Measurements from ENCODE around the gene DISP2. TPM values are rescaled to one million over a fixed set of nuclear protein-coding genes. Genes with fewer than 3 reads are reported as not detected.

The DISP2 gene
- total RNA-seq, 4 donors from 2014 or later, result 0.81 to 5.9 (median 3.6) TPM

- Histone ChIP-seq H3K27me3 (no peaks in the 10 kb centered on the region), H3K4me1 (peaks cover 51 to 69% of the 10 kb centered on the region in 2 donors), H3K4me3 (replicated peaks in 1 of 3) (peak within 1 kb of the TSS; percentile 84 to 91 (median 89)), H3K9me3 (no peaks in the 10 kb centered on the region), H3K27ac (peak within 1 kb of the TSS; percentile 94 to 97 (median 96)), H3K36me3 (peaks cover 10 to 11% of the 10 kb centered on the region in 2 donors)
- TF ChIP-seq POLR2A (IDR thresholded peaks at IDR 0.05) (peak; percentile 72 to 97), CTCF (IDR thresholded peaks at IDR 0.05) (no peak)
- peak; percentile 95 to 97 for DNase-seq
- WGBS, 2 donors, result 3 to 12% methylated on average over 20 to 44 of the region's 57 CpGs
- intact Hi-C loops (cut with DNase I), result no loop called here
Measured at GRCh38 chr15:40382580-40383456, 24.8 kb downstream of the DISP2 start, which contains the start of gene KNSTRN. Gene KNSTRN, plus strand, starts transcription at chr15:40382721. Its CDS starts 115 bp downstream, at chr15:40382836.

DNA sequence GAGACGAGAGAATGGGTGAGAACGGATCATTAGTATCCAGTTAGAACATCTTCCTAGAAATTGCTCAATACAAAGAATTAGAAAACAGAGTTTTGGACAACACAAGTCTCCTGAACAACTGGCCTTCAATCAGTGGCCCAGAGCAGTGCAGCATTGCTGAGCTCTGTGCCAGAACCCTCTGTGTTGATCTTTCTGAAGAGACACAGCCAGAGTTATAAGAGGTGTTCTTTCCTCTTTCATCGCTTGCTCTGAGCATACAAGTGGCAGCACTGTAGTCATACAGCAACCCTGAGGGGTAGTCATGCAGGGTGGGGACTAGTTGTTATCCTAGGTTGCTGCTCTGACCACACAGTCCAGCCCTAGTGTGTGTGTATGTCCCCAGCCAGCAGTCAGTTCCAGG is 28.5 kb downstream of the DISP2 start:
- TF ChIP-seq CTCF (IDR thresholded peaks at IDR 0.05) (no peak), POLR2A (IDR thresholded peaks at IDR 0.05) (peak in 1 of 2 donors; percentile 87)
- 28 to 55% methylated on average over 3 of the region's 3 CpGs for WGBS, 2 donors
- peaks cover 14 to 32% of the 10 kb centered on the region in 2 donors for H3K36me3 ChIP-seq

GRCh38 chr15:40388941-40389823 is 31.2 kb downstream of the DISP2 start:
- peaks cover 57 to 59% of the 10 kb centered on the region in 2 donors for H3K4me1 ChIP-seq
- intact Hi-C loops (cut with DNase I), result no loop called here

More for the DNA sequence above, 28.5 kb downstream of the DISP2 start:
- peak; percentile 88 to 92 for DNase-seq
- Histone ChIP-seq H3K27ac (peak overlapping the region; percentile 96 to 97 (median 97)), H3K4me1 (peaks cover 58 to 72% of the 10 kb centered on the region in 2 donors), H3K27me3 (no peaks in the 10 kb centered on the region), H3K9me3 (no peaks in the 10 kb centered on the region), H3K4me3 (replicated peaks in 1 of 3) (peak overlapping the region in 1 of 3 donors; percentile 84)
- intact Hi-C loops (cut with DNase I), result no loop called here

More at GRCh38 chr15:40388941-40389823, 31.2 kb downstream of the DISP2 start:
- Histone ChIP-seq H3K36me3 (peaks cover 38 to 58% of the 10 kb centered on the region in 2 donors), H3K27me3 (no peaks in the 10 kb centered on the region), H3K27ac (peak overlapping the region; percentile 96 to 97 (median 97)), H3K4me3 (replicated peaks in 1 of 3) (no peak overlapping the region), H3K9me3 (no peaks in the 10 kb centered on the region)
- TF ChIP-seq CTCF (IDR thresholded peaks at IDR 0.05) (no peak), POLR2A (IDR thresholded peaks at IDR 0.05) (no peak)
- WGBS, 2 donors, result 94 to 97% methylated on average over 13 of the region's 13 CpGs
- DNase-seq, result peak in 1 of 2 donors; percentile 32
